Muscle of leg (tissue), 11 donors: ENCODE results near the gene CGNL1. TPM values are rescaled to one million over a fixed set of nuclear protein-coding genes. Genes with fewer than 3 reads are reported as not detected.

Source experiments
- DNase-seq: peaks from one replicate; pipeline ENCODE4 v3.0.0; 2013
- H3K27ac ChIP-seq: one replicate; pipeline ENCODE4 v1.5.1; 2013; ENCODE audit warnings: mild to moderate bottlenecking, low read length, control low read depth
- H3K27me3 ChIP-seq: one replicate; pipeline ENCODE4 v1.6.1; 2013; ENCODE audit warnings: low read length; ENCODE audit not compliant: control insufficient read depth, insufficient read depth
- H3K36me3 ChIP-seq: one replicate; pipeline ENCODE4 v1.6.1; 2013; ENCODE audit warnings: low read length; ENCODE audit not compliant: control insufficient read depth, insufficient read depth
- H3K4me1 ChIP-seq: one replicate; pipeline ENCODE4 v1.6.1; 2013; ENCODE audit warnings: low read length; ENCODE audit not compliant: control insufficient read depth, insufficient read depth
- H3K4me3 ChIP-seq: one replicate; pipeline ENCODE4 v1.5.1; 2013; ENCODE audit warnings: low read length, control low read depth
- H3K9me3 ChIP-seq: replicated peaks from 2 replicates; pipeline ENCODE4 v1.6.1; 2013; ENCODE audit warnings: low read depth, low read length; ENCODE audit not compliant: control insufficient read depth
- WGBS: methylation state at CpG from one replicate; pipeline ENCODE4 v1.1.5; 2013; ENCODE audit warnings: missing lambda C conversion rate; ENCODE audit not compliant: insufficient coverage; 5-methylcytosine and 5-hydroxymethylcytosine counted together
- polyA plus RNA-seq, 8 donors: library from polyadenylated mRNA; unstranded; fragments of 120-200 nt; gene quantifications; one replicate each; pipeline versions ENCODE4 v1.2.1 to v1.2.3, GENCODE V29; 2013; ENCODE audit warnings: inconsistent platforms in 1 of 8, low replicate concordance in 1 of 8; ENCODE audit not compliant: insufficient read length in 8 of 8, insufficient read depth in 1 of 8
- total RNA-seq: library from RNA; stranded (reverse); fragments of 120-200 nt; gene quantifications from one replicate; pipeline ENCODE4 v1.2.4, GENCODE V29; 2013

Gene CGNL1
- total and polyA plus RNA-seq, 9 donors: 6.3 to 13.7 (median 9.5) TPM

- Histone ChIP-seq H3K4me3 (no peak overlapping the region), H3K27ac (no peak overlapping the region), H3K36me3 (no peaks in the 10 kb centered on the region), H3K9me3 (no peaks in the 10 kb centered on the region), H3K27me3 (no peaks in the 10 kb centered on the region), H3K4me1 (peaks cover 8% of the 10 kb centered on the region)
- DNase-seq: no peak
- 40% methylated on average over 1 of the region's 2 CpGs for WGBS
Measured at GRCh38 chr15:57436961-57437360, 60.7 kb downstream of the CGNL1 start.

GRCh38 chr15:57437564-57437963, 61.3 kb downstream of the CGNL1 start:
- no peak for DNase-seq
- H3K9me3 ChIP-seq: no peaks in the 10 kb centered on the region
- WGBS: 0% methylated on average over 1 of the region's 3 CpGs
- H3K27ac ChIP-seq: no peak overlapping the region
- H3K27me3 ChIP-seq: no peaks in the 10 kb centered on the region
- H3K4me1 ChIP-seq: peaks cover 2% of the 10 kb centered on the region
- H3K36me3 ChIP-seq: no peaks in the 10 kb centered on the region
- no peak overlapping the region for H3K4me3 ChIP-seq

DNA sequence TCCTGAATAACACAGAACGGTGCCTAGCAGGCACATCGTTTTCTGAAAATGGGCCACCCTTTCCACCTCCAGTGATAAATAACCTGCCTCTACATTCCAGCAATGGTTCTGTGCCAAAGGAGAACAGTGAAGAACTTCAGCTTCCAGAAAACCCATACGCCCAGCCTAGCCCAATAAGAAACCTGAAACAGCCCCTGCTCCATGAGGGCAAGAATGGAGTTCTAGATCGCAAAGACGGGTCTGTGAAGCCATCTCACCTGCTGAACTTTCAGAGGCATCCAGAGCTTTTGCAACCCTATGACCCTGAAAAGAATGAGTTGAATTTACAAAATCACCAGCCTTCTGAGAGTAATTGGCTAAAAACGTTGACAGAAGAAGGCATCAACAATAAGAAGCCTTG, 61.9 kb downstream of the CGNL1 start:
- no peaks in the 10 kb centered on the region for H3K27me3 ChIP-seq
- no peaks in the 10 kb centered on the region for H3K9me3 ChIP-seq
- H3K27ac ChIP-seq: no peak overlapping the region
- no peak overlapping the region for H3K4me3 ChIP-seq
- no peaks in the 10 kb centered on the region for H3K36me3 ChIP-seq
- DNase-seq: no peak
- peaks cover 2% of the 10 kb centered on the region for H3K4me1 ChIP-seq
- 100% methylated on average over 2 of the region's 6 CpGs for WGBS

DNA sequence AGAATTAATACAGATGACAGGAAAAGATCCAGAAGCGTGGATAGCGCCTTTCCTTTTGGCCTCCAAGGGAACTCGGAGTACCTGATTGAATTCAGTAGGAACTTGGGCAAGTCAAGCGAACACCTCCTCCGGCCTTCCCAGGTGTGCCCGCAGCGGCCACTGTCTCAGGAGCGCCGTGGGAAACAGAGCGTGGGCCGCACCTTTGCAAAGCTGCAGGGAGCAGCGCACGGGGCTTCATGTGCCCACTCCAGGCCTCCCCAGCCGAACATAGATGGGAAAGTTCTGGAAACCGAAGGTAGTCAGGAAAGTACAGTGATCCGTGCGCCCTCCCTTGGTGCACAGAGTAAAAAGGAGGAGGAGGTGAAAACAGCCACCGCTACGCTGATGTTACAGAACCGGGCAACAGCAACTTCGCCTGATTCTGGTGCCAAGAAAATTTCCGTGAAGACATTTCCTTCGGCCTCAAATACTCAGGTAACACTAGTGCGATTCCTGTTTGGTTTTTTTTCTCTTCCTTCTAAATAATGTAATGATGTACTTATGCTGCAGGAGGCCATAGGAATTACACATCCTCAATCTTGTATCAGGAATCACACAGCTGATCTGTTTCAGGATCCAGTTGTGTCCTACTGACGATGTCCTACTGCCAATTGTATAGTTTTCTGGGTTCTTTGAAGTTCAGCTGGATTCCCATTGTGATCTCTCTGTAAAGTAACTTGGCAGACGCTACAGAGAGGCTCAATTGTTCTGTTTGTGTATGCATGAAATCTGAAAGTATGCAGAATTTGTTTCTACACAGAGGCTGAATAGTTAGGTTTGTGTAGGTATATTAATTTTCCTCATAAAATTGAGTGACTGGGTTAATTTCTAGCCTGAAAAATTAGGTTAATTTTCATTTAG, 63.1 kb downstream of the CGNL1 start:
- H3K36me3 ChIP-seq: no peaks in the 10 kb centered on the region
- WGBS: 86% methylated on average over 21 of the region's 26 CpGs
- H3K4me1 ChIP-seq: no peaks in the 10 kb centered on the region
- H3K9me3 ChIP-seq: no peaks in the 10 kb centered on the region
- no peak overlapping the region for H3K4me3 ChIP-seq
- no peak for DNase-seq
- H3K27me3 ChIP-seq: no peaks in the 10 kb centered on the region
- no peak overlapping the region for H3K27ac ChIP-seq

GRCh38 chr15:57440167-57440566, 63.9 kb downstream of the CGNL1 start:
- Histone ChIP-seq H3K27me3 (no peaks in the 10 kb centered on the region), H3K4me1 (no peaks in the 10 kb centered on the region), H3K36me3 (no peaks in the 10 kb centered on the region), H3K27ac (no peak overlapping the region), H3K4me3 (no peak overlapping the region), H3K9me3 (no peaks in the 10 kb centered on the region)
- no peak for DNase-seq
- WGBS: no CpG with 5 or more reads among the region's 3 CpGs

DNA sequence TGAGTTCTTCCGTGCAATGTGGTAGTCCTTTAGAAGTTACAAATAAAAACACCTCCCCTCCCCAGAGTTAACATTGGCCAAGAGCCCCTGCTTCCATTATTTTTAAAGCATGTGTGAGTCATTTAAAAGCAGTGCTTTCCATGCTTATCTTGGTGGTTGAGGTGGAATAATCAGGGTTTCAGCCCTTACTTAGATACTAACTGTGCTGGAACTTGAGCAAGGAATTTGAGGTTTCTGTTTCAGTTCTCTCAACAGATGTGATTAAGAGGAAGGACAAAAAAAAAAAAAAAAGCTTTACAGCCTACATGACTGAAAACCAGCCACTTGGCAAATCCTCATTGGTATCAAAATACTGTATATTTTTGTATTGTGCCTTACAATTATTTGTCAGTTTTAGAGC, 64.5 kb downstream of the CGNL1 start:
- Histone ChIP-seq H3K27ac (no peak overlapping the region), H3K4me3 (no peak overlapping the region), H3K27me3 (no peaks in the 10 kb centered on the region), H3K9me3 (no peaks in the 10 kb centered on the region), H3K4me1 (no peaks in the 10 kb centered on the region), H3K36me3 (no peaks in the 10 kb centered on the region)
- DNase-seq: peak; percentile 41
- WGBS: no CpG with 5 or more reads among the region's 1 CpG

DNA sequence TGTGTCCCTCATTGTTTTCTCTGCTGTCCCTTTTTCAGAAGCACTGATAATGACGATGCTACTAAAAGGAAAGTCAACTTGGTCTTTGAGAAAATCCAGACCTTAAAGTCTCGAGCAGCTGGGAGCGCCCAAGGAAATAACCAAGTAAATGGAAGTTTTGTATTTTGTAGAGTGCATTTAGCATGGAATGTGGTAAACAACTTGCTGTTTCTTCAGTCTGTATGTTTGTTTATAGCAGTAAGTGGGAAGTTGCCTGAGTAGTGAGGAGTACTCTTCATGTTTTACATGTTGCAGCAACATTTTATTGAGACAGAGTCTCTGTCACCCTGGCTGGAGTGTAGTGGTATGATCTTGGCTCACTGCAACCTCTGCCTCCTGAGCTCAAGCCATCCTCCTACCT, 66.0 kb downstream of the CGNL1 start:
- no peak overlapping the region for H3K27ac ChIP-seq
- no peak overlapping the region for H3K4me3 ChIP-seq
- no peaks in the 10 kb centered on the region for H3K4me1 ChIP-seq
- no peaks in the 10 kb centered on the region for H3K9me3 ChIP-seq
- H3K27me3 ChIP-seq: no peaks in the 10 kb centered on the region
- 82% methylated on average over 3 of the region's 3 CpGs for WGBS
- H3K36me3 ChIP-seq: no peaks in the 10 kb centered on the region
- DNase-seq: no peak

GRCh38 chr15:57443486-57443885, 67.2 kb downstream of the CGNL1 start:
- Histone ChIP-seq H3K9me3 (no peaks in the 10 kb centered on the region), H3K4me3 (no peak overlapping the region), H3K36me3 (no peaks in the 10 kb centered on the region), H3K4me1 (no peaks in the 10 kb centered on the region), H3K27ac (no peak overlapping the region), H3K27me3 (no peaks in the 10 kb centered on the region)
- no peak for DNase-seq
- WGBS: 87% methylated on average over 5 of the region's 8 CpGs

GRCh38 chr15:57444877-57445513, 68.7 kb downstream of the CGNL1 start:
- H3K27ac ChIP-seq: no peak overlapping the region
- no peaks in the 10 kb centered on the region for H3K27me3 ChIP-seq
- 95% methylated on average over 2 of the region's 5 CpGs for WGBS
- no peaks in the 10 kb centered on the region for H3K36me3 ChIP-seq
- DNase-seq: no peak
- no peaks in the 10 kb centered on the region for H3K4me1 ChIP-seq
- H3K9me3 ChIP-seq: no peaks in the 10 kb centered on the region
- no peak overlapping the region for H3K4me3 ChIP-seq

DNA sequence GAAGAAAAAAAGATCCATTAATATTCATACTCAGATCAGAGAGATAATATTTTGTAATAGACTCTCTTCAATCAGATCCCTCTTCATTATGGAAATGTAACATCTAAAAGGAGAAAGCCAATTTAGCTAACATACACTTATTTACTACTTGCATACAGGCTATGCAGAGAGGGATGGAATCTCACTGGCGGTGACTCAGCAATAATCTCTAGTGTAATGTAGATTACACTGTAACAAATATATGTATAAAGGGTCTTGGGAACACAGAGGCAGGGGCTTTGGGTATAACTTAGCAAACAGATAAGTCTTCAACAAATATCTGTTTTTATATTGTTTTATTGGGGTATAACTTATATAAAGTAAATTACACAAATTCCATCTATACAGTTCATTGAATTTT, 69.6 kb downstream of the CGNL1 start:
- H3K4me3 ChIP-seq: no peak overlapping the region
- H3K36me3 ChIP-seq: no peaks in the 10 kb centered on the region
- H3K4me1 ChIP-seq: no peaks in the 10 kb centered on the region
- H3K9me3 ChIP-seq: no peaks in the 10 kb centered on the region
- no peaks in the 10 kb centered on the region for H3K27me3 ChIP-seq
- no peak overlapping the region for H3K27ac ChIP-seq
- DNase-seq: no peak
- no CpG with 5 or more reads among the region's 1 CpG for WGBS
